ENCODE results near the gene FRMD6. TPM values are rescaled to one million over a fixed set of nuclear protein-coding genes. Genes with fewer than 3 reads are reported as not detected.

Gene FRMD6
- total RNA-seq, 6 experiments from 2014 or later = 4.2 to 23.7 (median 5.9) TPM

DNA sequence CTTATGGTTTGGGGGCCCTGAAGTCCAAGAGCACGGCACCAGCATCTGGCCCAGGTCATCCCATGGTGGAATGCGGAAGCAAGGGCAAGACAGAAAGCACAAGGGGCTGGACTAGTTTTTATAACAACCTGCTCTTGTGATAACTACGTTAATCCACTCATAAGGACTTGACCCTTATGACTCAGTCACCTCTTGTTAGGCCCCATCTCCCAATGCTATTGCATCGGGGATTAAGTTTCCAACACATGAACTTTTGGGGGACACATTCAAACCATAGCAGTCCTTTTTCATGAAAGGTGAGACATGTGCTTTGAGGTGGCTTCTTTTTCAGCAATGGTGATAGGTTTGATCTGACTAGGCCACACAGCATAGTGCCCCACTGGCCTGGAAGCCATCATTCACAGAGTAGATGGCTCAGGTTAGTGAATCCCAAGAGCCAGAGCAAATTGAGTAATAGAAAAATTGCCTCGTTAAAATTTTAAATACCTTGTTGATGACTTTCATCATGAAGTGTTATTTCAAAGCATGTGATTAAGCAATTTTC, 12.1 kb downstream of the FRMD6 start:
- DNase-seq (no peak), ATAC-seq (no peak)
- Histone ChIP-seq H3K27me3 (no peaks in the 10 kb centered on the region), H3K9me3 (no peaks in the 10 kb centered on the region), H3K4me1 (no peaks in the 10 kb centered on the region), H3K27ac (no peak overlapping the region), H3K4me3 (no peak overlapping the region), H3K36me3 (no peaks in the 10 kb centered on the region)
- 81% methylated on average over 5 of the region's 5 CpGs for WGBS (ENCODE audit: insufficient coverage, low coverage, low lambda C conversion rate, missing lambda C conversion rate)
- intact Hi-C loops (cut with DNase I) = no loop called here
- TF ChIP-seq, protein P1, sequence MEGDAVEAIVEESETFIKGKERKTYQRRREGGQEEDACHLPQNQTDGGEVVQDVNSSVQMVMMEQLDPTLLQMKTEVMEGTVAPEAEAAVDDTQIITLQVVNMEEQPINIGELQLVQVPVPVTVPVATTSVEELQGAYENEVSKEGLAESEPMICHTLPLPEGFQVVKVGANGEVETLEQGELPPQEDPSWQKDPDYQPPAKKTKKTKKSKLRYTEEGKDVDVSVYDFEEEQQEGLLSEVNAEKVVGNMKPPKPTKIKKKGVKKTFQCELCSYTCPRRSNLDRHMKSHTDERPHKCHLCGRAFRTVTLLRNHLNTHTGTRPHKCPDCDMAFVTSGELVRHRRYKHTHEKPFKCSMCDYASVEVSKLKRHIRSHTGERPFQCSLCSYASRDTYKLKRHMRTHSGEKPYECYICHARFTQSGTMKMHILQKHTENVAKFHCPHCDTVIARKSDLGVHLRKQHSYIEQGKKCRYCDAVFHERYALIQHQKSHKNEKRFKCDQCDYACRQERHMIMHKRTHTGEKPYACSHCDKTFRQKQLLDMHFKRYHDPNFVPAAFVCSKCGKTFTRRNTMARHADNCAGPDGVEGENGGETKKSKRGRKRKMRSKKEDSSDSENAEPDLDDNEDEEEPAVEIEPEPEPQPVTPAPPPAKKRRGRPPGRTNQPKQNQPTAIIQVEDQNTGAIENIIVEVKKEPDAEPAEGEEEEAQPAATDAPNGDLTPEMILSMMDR (IDR thresholded peaks at IDR 0.05) = no peak
- no peak for TF ChIP-seq POLR2A (IDR thresholded peaks at IDR 0.05)

DNA sequence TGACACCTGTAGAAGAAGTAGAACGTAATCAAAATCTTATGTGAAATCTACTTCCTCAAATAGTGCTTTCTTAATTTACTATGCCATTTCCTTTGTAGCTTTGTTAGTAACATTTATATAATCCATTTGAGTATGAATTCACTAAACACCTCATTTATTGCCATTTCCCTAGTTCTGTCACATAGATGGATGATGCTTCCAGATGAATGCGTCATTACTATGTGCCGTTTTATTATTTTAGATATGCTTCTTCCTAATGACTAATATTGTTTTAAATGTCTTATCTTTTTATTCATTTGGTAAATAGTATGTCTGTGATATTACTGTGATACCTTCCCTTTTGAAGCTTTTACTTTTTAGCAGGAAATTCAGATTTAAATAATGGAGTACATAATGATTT, 14.4 kb downstream of the FRMD6 start:
- Histone ChIP-seq H3K27me3 (no peaks in the 10 kb centered on the region), H3K4me1 (no peaks in the 10 kb centered on the region), H3K27ac (no peak overlapping the region), H3K4me3 (no peak overlapping the region), H3K36me3 (no peaks in the 10 kb centered on the region), H3K9me3 (no peaks in the 10 kb centered on the region)
- no peak for DNase-seq
- intact Hi-C loops (cut with DNase I) = no loop called here
- WGBS (ENCODE audit: insufficient coverage, low coverage, low lambda C conversion rate, missing lambda C conversion rate) = 76% methylated on average over 3 of the region's 3 CpGs
- ATAC-seq = no peak
- TF ChIP-seq, protein P1 (IDR thresholded peaks at IDR 0.05) = no peak

DNA sequence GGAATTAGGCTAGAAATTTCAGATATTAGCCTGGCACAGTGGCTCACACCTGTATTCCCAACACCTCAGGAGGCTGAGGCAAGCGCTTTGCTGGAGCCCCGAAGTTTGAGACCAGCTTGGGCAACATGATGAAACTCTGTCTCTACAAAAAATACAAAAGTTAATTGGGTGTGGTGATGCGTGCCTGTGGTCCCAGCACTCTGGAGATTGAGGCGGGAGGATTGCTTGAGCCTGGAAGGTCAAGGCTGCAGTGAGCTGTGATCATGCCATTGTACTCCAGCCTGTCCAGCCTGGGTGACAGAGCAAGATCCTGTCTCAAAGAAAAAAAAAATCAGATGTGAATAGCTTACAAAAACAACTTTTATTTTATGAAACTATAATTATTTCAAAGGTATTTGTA, 15.1 kb downstream of the FRMD6 start:
- 97% methylated on average over 4 of the region's 4 CpGs for WGBS (ENCODE audit: insufficient coverage, low coverage, low lambda C conversion rate, missing lambda C conversion rate)
- Histone ChIP-seq H3K9me3 (no peaks in the 10 kb centered on the region), H3K36me3 (no peaks in the 10 kb centered on the region), H3K4me3 (no peak overlapping the region), H3K4me1 (no peaks in the 10 kb centered on the region), H3K27me3 (no peaks in the 10 kb centered on the region), H3K27ac (no peak overlapping the region)
- no peak for TF ChIP-seq POLR2A (IDR thresholded peaks at IDR 0.05)
- TF ChIP-seq, protein P1 (IDR thresholded peaks at IDR 0.05) = no peak
- intact Hi-C loops (cut with DNase I) = no loop called here
- DNase-seq (no peak), ATAC-seq (no peak)

DNA sequence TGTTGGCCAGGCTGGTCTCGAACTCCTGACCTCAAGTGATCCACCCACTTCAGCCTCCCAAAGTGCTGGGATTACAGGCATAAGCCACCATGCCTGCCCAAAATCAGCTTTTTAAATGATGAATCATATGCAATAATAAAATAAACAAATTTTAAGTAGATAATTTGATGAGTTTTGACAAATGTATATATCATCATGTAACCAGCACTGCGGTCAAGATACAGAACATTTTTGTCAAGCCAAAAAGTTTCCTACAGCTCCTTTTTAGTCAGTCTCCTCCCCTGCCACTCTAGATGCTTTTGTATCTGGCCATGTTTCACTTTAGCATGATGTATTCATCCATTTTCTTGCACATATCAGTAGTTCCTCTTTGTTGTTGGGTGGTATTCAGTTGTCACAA, 17.2 kb downstream of the FRMD6 start:
- Histone ChIP-seq H3K27me3 (no peaks in the 10 kb centered on the region), H3K9me3 (no peaks in the 10 kb centered on the region), H3K27ac (no peak overlapping the region), H3K36me3 (no peaks in the 10 kb centered on the region), H3K4me1 (no peaks in the 10 kb centered on the region), H3K4me3 (no peak overlapping the region)
- TF ChIP-seq, protein P1 (IDR thresholded peaks at IDR 0.05) = no peak
- no peak for TF ChIP-seq POLR2A (IDR thresholded peaks at IDR 0.05)
- DNase-seq = no peak
- intact Hi-C loops (cut with DNase I) = no loop called here
- ATAC-seq = no peak
- WGBS (ENCODE audit: insufficient coverage, low coverage, low lambda C conversion rate, missing lambda C conversion rate) = 100% methylated on average over 2 of the region's 2 CpGs

Data from right lobe of liver (tissue), 6 donors.